Measurements from ENCODE around the gene LRP2. TPM values are rescaled to one million over a fixed set of nuclear protein-coding genes. Genes with fewer than 3 reads are reported as not detected.
A peak's percentile ranks its signal among the peaks of the same experiment; 100 is the strongest.

Gene LRP2
- total RNA-seq, 2 donors from 2014 or later, result 0.37 to 0.70 TPM

- H3K27me3 Mint-ChIP-seq (ENCODE audit: low read depth), result peaks cover 18% of the 10 kb centered on the region
- no peak overlapping the region for H3K4me3 Mint-ChIP-seq
- DNase-seq, result no peak
These were observed 275.4 kb downstream of the LRP2 start for GRCh38 chr2:169086893-169087467.

DNA sequence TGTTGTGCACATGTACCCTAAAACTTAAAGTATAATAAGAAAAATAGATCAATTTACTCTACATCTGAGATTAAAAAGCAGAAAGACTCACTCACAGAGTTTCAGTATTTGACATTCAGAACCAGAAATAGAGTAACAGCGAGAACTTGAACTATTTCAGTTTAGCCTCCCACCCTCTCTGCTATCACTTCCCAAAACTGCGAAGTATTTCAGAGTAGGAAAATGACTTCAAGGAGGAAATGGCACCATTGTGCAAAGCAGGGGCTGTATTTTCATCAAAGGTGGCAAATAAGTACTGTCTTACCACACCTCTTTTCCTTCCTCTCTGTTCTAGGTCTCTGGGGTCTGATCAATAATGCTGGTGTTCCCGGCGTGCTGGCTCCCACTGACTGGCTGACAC, 279.3 kb downstream of the LRP2 start:
- Mint-ChIP-seq H3K36me3 (ENCODE audit: insufficient read depth in 2 of 2) (peaks cover 4 to 19% of the 10 kb centered on the region in 2 donors), H3K9me3 (peaks cover 2 to 3% of the 10 kb centered on the region in 2 donors), H3K27me3 (ENCODE audit: low read depth) (peaks cover 8% of the 10 kb centered on the region), H3K4me1 (ENCODE audit: low read depth) (peaks cover 14% of the 10 kb centered on the region), H3K27ac (no peak overlapping the region), H3K4me3 (no peak overlapping the region)
- no peak for DNase-seq
- ATAC-seq (replicated peaks in 1 of 2), result peak; percentile 15 to 65

More at GRCh38 chr2:169086893-169087467, 275.4 kb downstream of the LRP2 start:
- Mint-ChIP-seq H3K27ac (no peak overlapping the region), H3K36me3 (ENCODE audit: insufficient read depth in 2 of 2) (peaks cover 4 to 22% of the 10 kb centered on the region in 2 donors), H3K9me3 (peaks cover 2 to 3% of the 10 kb centered on the region in 2 donors), H3K4me1 (ENCODE audit: low read depth) (peaks cover 14% of the 10 kb centered on the region)
- ATAC-seq (replicated peaks in 1 of 2), result no peak

DNA sequence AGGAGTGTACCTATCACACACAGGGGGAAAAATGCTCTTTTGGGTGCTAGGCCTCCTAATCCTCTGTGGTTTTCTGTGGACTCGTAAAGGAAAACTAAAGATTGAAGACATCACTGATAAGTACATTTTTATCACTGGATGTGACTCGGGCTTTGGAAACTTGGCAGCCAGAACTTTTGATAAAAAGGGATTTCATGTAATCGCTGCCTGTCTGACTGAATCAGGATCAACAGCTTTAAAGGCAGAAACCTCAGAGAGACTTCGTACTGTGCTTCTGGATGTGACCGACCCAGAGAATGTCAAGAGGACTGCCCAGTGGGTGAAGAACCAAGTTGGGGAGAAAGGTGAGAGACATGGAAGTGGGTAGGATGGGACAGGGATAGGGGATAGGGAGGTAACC, 280.8 kb downstream of the LRP2 start:
- H3K4me3 Mint-ChIP-seq, result no peak overlapping the region

GRCh38 chr2:169080250-169081069, 281.9 kb downstream of the LRP2 start:
- peak; percentile 45 to 53 for ATAC-seq (replicated peaks in 1 of 2)

More for the DNA sequence above, 280.8 kb downstream of the LRP2 start:
- no peak overlapping the region for H3K27ac Mint-ChIP-seq
- peaks cover 14% of the 10 kb centered on the region for H3K4me1 Mint-ChIP-seq (ENCODE audit: low read depth)
- no peak for ATAC-seq (replicated peaks in 1 of 2)
- peaks cover 2 to 3% of the 10 kb centered on the region in 2 donors for H3K9me3 Mint-ChIP-seq
- DNase-seq, result no peak
- H3K27me3 Mint-ChIP-seq (ENCODE audit: low read depth), result peaks cover 8% of the 10 kb centered on the region
- peaks cover 6 to 20% of the 10 kb centered on the region in 2 donors for H3K36me3 Mint-ChIP-seq (ENCODE audit: insufficient read depth in 2 of 2)

DNA sequence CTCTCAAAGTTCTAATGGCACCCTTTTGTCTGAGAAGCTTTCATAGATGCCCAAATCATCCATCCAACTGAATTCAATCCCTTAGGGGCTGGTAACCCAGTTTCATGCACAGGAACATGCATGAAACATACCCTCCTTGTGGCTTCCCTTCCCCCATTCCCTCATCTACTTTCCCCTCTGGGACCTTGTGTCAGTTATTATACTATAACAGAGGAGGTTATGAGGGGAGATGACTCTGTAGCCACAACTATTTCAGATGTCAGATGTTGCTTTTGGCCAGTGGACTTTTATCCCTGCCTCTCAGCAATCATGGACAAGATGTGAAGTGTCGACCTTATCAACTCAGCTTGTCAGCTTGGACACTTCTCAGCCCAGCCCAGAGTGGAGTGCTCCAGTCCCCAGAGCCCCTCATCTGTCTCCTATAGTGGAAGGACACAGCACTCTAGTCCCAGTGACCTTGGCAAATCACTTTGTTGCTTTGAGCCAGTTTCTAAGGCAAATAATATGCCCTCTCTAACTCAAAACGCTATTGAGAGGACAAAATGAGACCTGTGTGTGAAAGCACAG, 284.6 kb downstream of the LRP2 start:
- Mint-ChIP-seq H3K4me1 (ENCODE audit: low read depth) (peaks cover 28% of the 10 kb centered on the region), H3K36me3 (ENCODE audit: insufficient read depth in 2 of 2) (peaks cover 8 to 12% of the 10 kb centered on the region in 2 donors), H3K4me3 (no peak overlapping the region), H3K9me3 (peaks cover 2 to 4% of the 10 kb centered on the region in 2 donors), H3K27ac (no peak overlapping the region), H3K27me3 (ENCODE audit: low read depth) (no peaks in the 10 kb centered on the region)
- DNase-seq (no peak), ATAC-seq (replicated peaks in 1 of 2) (no peak)

More at GRCh38 chr2:169080250-169081069, 281.9 kb downstream of the LRP2 start:
- peaks cover 0 to 6% of the 10 kb centered on the region in 2 donors for H3K9me3 Mint-ChIP-seq
- peaks cover 14% of the 10 kb centered on the region for H3K4me1 Mint-ChIP-seq (ENCODE audit: low read depth)
- DNase-seq, result no peak
- H3K36me3 Mint-ChIP-seq (ENCODE audit: insufficient read depth in 2 of 2), result peaks cover 4 to 13% of the 10 kb centered on the region in 2 donors
- peaks cover 8% of the 10 kb centered on the region for H3K27me3 Mint-ChIP-seq (ENCODE audit: low read depth)
- H3K4me3 Mint-ChIP-seq, result no peak overlapping the region
- no peak overlapping the region for H3K27ac Mint-ChIP-seq

Other genes starting within 250 kb of the LRP2 start
- gene BBS5, start 117.0 kb upstream of the LRP2 start, total RNA-seq, result 1 to 10 TPM; 2.2 to 3.5 TPM
- under 1 TPM; 0.09 to 0.34 TPM for gene KLHL41, start 147.2 kb upstream of the LRP2 start, total RNA-seq
- gene FASTKD1, start 211.3 kb upstream of the LRP2 start, total RNA-seq, result 10 to 100 TPM; 40.4 to 46.3 TPM
- 10 to 100 TPM; 67.4 to 80.0 TPM for gene PPIG, start 221.8 kb upstream of the LRP2 start, total RNA-seq

Data from activated T-cell treated with anti-CD3 and anti-CD28 coated beads, Interleukin-2, amount 50 U/mL, for 72 hours (primary cell).